Suppressor macrophage treated with lipopolysaccharide for 1 hour (primary cell): ENCODE results near the gene ANTXR1.

Experiments used
- DNase-seq, 3 donors: peaks; one replicate each; pipeline ENCODE4 v3.0.0-alpha.2; 2020 to 2022

ANTXR1 gene

DNA sequence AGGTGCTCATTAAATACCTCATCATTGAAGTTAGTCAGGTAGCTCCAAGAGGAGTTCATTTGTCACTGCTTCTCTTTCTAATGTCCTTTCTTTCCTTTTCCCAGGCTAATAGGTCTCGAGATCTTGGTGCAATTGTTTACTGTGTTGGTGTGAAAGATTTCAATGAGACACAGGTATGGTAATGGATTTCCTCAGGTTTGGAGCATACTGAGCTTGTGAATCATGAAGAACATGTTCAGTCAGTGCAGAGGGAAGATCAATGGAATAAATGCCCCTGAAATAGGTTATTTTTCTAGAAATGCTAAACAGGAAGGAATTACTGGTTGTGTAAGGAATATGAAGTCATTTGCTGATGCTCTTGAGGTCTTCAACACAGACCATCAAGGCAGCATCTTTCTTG lies 62.5 kb downstream of the ANTXR1 start:
- no peak for DNase-seq

DNA sequence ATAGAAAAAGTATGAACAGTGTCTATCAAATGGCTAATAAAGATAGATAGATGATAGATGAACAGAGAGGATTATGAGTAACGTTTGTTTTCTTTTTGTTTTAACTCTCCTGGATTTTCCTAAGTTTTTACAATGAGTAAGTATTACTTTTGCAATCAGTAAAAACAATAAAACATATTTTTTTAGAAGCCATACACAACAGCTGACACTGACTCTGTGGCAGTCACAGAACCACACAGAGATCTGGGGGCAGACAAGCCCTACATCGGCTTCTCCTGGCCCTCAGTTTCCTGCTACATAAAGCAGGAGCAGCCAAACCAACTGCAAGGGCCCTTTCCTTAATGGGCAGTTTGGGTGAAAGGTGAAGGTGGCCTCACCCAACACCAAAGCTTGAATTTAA lies 63.6 kb downstream of the ANTXR1 start:
- no peak for DNase-seq

DNA sequence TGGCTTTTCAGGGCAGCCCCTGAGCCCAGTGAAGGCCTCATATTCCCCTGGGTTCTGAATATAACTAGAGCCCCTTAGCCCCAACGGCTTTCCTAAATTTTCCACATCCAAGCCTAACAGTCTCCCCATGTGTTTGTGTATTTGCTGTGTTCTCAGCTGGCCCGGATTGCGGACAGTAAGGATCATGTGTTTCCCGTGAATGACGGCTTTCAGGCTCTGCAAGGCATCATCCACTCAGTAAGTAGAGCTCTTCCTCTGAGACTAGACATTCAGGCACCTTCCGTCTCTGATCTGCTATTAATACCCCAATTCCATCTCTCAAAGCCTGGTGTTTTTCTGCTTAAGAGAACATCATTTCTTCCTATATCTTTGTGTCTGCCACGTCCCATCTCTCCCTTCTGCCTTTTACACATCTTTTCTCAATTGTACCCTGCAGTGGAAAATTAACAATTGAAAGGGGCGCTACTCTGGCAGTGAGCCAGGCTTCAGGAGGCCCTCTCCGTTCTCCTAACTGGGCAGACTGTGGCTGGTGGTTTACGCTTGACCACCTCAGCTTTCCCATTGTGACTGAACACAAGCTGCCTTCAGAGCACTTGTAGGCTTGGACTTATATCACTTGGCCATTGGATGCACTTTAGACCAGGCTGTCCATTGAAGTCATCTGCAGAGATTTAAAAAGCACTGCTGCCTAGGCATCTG lies 64.4 kb downstream of the ANTXR1 start:
- DNase-seq, result no peak

DNA sequence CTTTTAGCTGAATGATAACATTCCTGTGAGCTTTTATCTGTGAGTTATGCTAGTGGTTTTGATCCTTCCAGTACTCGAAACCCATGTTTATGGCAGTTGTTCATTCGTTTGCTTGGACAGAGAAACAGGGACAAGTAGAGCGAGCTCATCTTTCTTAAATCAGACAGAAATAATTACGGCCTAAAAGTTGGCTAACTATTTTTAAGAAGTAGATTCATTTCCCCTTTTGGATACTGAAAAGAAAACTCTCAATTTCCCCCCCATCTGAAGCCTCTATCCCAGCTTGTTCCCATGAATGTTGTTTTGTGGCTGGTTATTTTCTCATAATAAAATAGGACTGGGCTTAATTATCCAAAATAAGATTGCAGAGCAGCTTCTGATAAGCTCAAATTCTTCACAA lies 67.1 kb downstream of the ANTXR1 start:
- DNase-seq, result peak in 2 of 3 donors; percentile 47 to 56

DNA sequence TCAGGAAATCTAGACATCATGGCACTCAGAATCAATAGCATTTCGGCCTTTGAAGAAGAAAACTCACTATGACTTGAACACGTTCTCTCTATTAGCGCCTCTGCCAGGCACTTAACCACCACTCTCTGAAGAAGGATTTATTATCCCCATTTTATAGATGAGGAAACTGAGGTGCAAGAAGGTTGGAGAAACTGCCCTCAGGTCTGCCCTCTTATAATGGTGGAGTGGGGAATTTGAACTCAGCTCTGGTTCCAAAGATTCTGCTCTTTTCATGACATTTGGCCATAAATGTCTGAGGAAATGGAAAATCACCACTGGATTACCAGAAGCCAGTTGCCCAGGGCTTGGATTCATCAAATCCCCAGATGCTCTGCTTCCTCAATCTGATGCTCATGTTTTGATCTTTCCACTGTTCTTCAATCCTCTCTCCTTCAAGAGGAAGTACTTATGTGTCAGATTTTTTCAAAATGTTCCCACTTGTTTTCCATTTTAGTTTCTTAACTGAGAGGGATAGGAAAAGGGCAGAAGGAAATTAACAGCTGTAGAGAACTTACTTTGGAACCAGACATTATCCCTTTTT lies 68.1 kb downstream of the ANTXR1 start:
- peak; percentile 65 to 85 (median 75) for DNase-seq

DNA sequence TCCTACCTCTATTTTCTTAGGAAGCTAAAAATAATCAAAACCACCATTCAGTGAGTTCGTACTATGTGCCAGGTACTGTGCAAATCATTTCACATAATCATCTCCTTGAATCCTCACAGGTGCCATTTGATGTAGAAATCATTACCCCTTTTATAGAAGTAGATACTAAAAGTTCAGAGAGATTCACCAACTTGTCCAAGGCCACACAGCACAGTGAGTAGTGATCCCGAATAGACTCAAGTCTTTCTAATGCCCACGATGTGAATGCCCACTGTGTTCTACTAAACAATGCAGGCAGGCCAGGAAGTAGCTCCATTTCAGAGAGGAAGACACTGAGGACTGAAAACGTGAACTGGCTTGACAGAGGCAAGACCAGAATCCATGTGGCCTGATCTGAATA lies 68.8 kb downstream of the ANTXR1 start:
- no peak for DNase-seq

DNA sequence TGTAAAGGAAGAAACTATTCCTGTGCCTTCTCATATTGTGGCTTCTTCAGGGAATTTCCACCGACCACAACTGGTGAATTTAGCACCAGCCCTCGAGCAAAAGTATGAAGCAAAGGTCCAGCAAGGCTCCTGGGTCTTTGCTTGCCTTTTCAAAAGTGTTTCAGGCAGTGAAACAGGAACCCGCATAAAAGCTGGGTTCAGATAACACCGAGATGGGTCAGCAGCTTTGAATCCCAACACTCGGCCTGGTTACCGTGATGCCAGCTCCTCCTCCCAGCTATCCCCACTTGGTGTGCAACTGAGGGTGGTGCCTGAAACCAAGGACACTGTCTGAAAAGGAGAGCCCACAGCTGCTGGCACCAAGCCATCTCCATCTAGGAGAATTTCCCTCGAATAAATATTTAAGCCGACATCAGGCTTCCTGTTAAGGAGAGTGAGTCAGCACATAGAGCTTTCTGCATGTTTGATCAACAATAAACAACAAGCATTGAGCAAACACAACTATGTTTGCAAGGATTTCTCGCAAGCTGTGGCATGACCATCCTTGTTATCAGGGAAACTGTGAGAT lies 69.5 kb downstream of the ANTXR1 start:
- DNase-seq, result peak; percentile 83 to 88 (median 87)

DNA sequence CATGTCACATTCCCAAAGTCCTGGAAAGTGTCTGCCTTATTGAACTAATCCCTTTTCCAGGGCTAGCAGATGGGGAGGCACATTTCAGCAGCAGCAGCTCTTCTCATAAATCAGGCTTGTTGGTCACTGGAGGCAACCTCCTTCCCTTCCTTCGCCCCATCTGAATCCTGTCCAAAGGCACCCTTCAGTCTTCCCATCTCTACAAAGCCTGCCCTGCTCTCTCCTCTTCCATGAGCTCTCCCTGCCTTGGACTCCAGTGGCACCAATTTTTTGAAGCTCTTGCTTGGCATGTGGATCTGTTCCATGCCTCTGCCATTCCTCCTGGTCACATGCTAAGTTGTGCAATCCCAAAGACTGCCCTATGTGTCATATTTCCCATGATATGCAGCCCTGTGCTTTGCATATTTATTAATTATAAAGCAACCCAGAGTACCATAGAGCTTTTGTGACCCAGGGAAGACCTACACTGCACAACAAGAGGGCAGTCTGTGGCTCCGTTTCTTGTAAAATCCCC lies 70.3 kb downstream of the ANTXR1 start:
- DNase-seq, result peak; percentile 60 to 73 (median 71)

DNA sequence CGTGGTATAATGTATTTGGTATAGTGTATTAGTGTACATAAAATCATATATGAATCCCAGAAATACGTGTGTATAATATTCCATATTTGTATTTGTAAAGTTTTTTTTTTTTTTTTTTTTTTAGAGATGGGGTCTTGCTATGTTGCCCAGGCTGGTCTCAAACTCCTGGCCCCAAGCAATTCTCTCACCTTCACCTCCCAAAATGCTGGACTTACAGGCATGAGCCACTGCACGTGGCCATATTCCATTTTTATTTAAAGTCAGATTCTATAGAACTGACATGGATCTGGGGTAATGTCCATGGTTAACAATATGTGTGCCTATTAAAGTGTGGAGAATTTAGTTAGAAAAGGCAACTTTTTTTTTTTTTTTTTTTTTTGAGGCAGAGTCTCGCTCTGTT lies 71.5 kb downstream of the ANTXR1 start:
- no peak for DNase-seq

DNA sequence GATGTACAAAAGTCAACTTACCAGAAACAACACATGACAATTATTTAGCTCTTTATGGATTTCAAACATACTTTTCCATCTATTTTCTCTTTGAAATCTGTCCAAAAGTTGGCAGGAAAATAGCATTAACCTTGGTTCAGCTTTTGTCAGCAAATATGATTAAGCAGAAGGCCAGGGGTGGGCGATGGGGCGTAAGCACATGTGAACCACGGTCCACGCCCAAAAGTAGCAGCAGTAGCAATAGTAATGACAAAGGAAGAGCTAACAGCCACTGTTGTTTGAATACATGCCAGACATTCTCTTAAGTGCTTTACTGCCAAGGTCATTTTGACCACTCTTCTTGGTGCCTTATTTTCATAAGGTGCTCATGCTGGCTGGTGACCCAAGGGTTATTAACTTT lies 73.5 kb downstream of the ANTXR1 start:
- DNase-seq, result no peak

DNA sequence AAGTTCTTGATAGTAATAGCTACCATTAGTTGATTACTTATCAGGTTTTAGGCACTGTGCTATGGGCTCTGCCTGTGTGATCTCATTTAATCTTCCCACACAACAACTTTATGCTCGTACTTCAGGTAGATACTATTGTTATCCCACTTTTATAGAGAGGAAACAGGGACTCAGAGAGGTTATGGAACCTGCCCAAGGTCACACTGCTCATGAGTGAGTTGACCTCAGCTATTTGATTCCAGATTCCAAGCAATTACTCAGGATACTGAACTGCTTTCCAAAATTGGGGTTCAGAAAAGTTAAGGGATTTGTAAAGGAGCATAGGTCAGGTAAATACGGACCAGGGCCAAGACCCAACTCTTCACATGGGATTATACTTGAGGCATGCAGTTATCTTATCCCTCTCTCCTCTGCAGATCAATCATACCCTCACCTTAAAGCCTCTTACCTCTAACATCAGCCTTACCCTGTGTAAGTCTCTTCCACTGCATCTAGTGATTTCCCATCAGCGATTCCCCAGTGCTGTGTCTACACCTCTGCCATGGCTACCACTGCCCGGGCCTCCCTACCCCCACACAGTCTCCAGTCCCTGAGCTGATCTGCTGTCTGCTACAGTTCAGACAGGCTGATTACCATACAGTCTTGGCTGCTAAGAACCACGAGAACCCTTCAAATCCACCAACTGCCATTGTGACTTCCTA lies 74.4 kb downstream of the ANTXR1 start:
- no peak for DNase-seq

DNA sequence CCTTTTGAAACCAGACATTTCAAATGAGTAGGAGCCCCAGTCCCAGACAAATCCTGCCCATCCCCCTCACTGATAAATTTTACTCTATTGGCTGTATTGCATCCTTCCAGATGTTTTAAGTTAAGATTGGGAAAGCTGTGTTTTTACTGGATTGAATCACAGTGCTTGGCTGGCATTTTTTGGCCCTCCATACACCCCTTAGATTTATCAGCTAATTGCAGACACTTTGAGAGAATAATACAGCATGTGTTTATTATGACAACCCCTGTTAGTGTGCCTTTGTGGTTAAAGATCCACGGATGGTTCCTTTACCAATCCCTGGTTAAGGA lies 74.9 kb downstream of the ANTXR1 start:
- no peak for DNase-seq

DNA sequence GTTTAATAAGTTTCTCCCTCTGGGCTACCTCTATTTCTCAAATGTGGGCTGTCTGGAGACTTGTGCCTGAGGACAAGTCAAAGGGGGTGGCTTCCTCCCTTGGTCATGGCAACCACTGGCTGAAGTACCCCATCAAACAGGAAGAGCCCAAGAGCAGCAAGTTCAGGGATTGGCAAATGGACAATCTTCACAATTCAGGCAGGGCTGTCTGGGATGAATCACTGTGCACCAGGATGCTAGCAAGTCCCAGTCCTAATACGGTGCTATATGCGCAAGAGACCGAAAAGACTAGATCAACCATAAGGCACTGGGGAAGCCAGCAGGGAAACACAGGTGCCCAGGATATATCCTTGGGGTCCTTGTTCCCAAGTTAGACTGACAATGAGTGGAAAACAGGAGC lies 75.5 kb downstream of the ANTXR1 start:
- DNase-seq, result peak; percentile 31 to 37 (median 32)

DNA sequence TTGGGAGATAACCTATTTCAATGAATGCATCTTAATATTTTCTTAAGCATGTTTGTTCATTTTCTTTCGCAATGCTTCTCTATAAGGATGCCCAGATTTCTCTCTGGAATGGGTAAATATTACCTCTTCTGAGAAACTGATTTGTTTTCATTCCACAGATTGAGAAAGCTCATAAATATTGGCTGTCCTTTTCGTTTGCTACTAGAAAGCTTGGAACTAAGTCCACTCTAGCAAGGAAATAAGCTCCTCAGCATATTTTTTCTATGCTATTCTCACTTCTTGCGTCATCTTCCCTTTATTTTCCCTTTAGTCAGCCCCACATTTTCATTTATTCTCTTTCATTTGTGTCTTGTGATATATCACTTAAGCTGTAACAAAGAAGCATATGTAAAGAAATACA lies 76.3 kb downstream of the ANTXR1 start:
- peak; percentile 39 to 77 (median 76) for DNase-seq

DNA sequence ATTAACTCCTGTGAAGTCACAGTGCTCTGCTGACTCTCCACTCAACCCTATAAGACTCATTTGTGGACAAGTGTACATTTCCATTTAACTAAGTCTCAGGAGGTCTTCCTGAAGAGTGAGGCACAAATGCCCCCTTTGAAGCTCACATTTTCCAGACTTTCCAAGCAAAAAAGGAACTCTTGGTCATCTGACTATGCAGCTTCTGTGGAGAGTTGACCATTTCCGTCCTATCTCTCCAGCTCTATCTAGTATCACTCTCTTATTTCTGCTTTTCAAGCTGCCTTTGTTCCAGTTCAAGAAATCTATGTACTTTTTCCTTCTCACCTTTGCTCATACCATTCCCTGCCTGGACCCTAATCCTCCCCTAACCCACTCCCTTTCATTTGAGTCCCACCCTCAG lies 77.0 kb downstream of the ANTXR1 start:
- DNase-seq, result peak; percentile 48 to 75 (median 51)

DNA sequence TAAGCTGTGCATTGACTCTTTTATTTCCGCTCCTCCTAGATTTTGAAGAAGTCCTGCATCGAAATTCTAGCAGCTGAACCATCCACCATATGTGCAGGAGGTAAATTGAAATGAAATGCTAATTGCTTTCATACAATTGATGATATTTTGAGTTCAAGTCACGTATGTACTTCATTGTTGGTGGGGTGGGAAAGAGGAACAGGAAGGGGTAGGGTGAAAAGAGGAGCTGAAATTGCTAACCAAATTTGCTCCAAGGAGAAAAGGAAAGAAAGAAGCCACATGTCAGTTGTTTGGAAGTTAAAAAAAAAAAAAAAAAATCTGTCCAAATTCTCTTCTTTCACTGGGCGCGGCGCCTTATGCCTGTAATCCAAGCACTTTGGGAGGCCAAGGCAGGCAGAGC lies 77.8 kb downstream of the ANTXR1 start:
- DNase-seq, result peak in 1 of 3 donors; percentile 26

DNA sequence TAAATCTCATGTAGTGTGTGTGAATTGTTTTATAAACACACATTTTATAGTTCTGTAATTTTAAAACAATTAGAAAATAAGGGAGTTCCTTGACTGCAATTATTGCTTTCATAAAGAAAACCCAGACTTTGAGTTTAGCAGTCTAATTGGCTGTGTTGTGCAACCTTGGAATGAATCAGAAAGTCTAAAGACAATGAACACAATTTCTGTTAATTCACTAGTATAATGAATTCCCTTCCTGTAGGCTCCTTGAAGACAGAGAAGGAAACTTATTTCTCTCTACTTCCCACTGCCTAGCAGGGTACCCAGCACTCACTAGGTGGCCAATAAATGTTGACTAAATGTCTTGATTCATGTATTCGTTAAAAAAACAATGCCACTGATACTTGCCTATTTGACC lies 79.9 kb downstream of the ANTXR1 start:
- DNase-seq, result peak; percentile 41 to 73 (median 66)

DNA sequence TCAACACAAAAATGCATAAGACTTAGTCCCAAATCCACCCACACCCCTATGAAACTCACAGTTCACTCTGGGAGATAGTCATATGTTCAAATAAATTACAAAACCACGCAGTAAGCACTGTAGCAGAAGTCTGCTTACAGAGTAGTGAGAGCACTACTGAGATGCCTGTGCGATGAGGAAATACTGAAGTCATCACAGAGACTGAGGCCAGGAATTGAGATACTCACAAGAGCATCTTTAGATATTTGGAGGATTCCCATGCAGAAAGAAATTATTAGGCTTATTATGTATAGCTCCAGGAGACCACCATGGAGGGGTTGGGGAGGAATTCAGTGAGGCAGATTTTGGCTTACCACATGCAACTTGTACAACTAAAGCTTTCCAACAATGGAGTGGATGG lies 82.3 kb downstream of the ANTXR1 start:
- DNase-seq, result peak; percentile 76 to 93 (median 90)

DNA sequence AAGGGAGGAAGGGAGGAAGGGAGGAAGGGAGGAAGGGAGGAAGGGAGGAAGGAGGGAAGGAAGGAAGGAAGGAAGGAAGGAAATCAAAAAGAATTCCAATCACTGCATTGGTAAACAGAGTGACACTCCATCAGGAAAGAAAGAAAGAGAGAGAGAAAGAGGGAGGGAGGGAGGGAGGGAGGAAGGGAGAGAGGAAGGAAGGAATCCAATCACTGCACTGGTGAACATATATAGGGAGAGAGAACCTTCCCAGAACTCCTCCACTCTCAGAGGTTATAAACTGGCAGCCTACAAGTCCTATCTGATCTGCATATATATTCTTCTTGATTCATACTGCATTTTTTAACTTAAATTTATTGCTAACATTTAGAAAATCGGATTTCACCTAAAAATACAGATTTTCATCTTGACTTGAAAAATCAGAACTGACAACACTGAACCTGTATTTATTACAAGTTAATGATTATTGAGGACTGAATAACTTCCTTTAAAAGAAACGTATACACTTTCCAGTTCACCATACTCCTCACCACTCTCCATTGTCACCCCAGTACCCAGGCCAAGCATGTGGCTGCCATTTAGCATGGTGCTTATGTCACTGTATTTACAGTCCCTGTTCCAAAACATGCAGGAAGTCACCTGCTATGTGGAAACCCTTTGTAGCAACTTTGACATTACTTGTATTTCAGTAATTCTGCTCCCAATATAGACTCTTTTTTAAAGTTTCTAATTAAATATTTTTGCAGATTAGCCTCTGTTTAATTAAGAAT lies 83.5 kb downstream of the ANTXR1 start:
- no peak for DNase-seq

DNA sequence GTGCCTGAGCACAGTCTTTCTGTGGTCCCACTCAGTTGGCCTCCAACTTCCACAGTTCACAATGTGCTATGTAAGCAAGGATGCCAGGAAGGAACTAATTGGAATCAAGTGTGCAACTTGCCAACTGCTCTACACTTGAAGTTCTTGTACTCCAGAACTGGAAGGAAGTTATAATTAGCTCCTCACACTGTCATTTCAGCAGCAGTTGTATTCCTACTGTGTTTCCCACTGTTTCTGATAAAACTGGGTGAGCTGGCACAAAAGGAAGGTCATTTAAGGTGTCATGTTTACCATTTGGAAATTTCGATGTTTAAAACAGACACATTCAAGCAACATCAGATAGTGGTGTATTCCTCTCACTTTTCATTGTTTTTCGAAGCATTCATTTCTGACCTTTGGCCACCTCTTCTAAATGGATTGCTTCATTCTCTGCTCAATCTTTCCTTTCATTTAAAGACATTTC lies 84.2 kb downstream of the ANTXR1 start:
- no peak for DNase-seq

DNA sequence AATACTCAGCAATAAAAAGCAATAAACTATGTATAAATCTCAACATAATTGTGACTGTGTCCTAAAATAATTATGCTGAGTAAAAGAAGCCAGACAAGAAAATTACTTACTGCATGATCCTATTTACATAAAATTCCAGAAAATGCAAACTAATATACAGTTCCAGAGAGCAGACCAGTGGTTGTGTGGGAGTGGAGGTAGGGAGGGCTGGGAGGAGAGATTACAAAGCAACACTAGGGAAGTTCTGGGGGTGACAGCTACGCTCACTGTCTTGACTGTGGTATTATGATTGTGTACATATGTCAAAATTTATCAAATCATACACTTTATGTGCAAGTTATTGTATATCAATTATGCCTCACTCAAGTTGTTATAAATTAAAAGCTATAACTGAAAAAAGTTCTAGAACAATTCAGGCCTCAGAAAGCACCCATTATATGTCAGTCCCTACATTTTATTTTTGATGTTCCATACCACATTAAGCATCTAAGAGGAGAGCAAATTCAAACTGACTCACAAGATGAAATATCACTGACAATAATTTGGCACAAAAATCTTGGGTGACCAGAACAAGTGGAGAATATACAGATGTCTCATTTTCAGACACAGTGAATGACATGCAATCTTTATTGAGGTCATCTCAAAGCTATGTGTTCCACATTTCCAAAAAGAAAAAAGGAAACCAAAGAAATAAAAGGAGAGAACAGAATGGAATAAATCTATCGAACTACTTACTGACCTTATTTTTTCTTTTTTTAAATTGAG lies 85.1 kb downstream of the ANTXR1 start:
- DNase-seq, result peak; percentile 59 to 73 (median 69)

DNA sequence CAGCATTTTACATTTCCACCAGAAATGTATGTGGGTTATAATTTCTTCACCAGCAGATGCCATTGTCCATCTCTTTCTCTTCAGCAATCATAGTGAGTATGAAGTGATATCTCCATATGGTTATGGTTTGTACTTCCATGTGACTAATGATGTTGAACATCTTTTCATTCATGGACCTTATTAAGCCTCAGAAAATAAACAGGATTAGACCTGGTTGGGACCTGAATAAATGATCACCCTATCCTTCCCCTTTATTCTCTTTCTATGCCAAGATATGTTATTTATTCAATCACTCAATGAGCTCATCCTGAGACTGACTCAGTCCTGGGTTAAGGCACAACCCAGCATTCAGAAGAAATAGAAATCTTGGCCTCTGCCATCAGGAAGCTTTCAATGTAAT lies 86.6 kb downstream of the ANTXR1 start:
- peak in 2 of 3 donors; percentile 22 to 49 for DNase-seq
